GM12878 (cell line): ENCODE results near the gene NLRP10. TPM values are rescaled to one million over a fixed set of nuclear protein-coding genes. Genes with fewer than 3 reads are reported as not detected.

Experiments
- ATAC-seq: fragments of 200-7000 bp; cut with Tn5 transposase; 3 replicates; pipeline ENCODE4 v1.9.1; 2020; ENCODE audit warnings: mild to moderate bottlenecking, moderate library complexity
- BruUV-seq: library from RNA; stranded (reverse); fragments of 400-500 nt; replicated peaks from 2 replicates; lab custom pipeline; 2021; lab: Mats Ljungman, UMichigan
- CTCF ChIA-PET: fragments of 300-600 bp; sonication (Branson Sonifier 250); formaldehyde crosslinking; extraction: SDS; loops from one replicate; lab custom pipeline; 2021; ENCODE audit warnings: inconsistent platforms; lab: Yijun Ruan, JAX
- POLR2A ChIA-PET: fragments of 350-600 bp; formaldehyde crosslinking; extraction: SDS; loops from one replicate; lab custom pipeline; 2021; ENCODE audit warnings: inconsistent platforms; lab: Charles Lee
- RAD21 ChIA-PET: fragments of 300-600 bp; sonication (Branson Sonifier 250); formaldehyde crosslinking; loops from one replicate; lab custom pipeline; 2023; ENCODE audit warnings: antibody characterized with exemption; ENCODE audit not compliant: unreplicated experiment; lab: Charles Lee
- SMC1A ChIA-PET: fragments of 300-600 bp; sonication (Branson Sonifier 250); formaldehyde crosslinking; loops from one replicate; lab custom pipeline; 2023; ENCODE audit not compliant: unreplicated experiment, uncharacterized antibody; lab: Charles Lee
- DNase-seq: peaks from one replicate; pipeline ENCODE4 v3.0.0-alpha.2; 2011; ENCODE audit warnings: low read depth, low spot score
- FAIRE-seq: peaks from 3 replicates; lab custom pipeline; 2011; peaks lifted over from hg19 to GRCh38; lab: Jason Lieb, UNC
- H2AFZ ChIP-seq: 2 replicates; pipeline ENCODE4 v1.6.0; 2011; ENCODE audit warnings: low read depth, low read length, control low read depth; ENCODE audit not compliant: control insufficient read depth
- H3K27ac ChIP-seq: 2 replicates; pipeline ENCODE4 v1.5.1; 2011; ENCODE audit warnings: control low read depth; ENCODE audit not compliant: control insufficient read depth, insufficient read depth
- H3K27me3 ChIP-seq, 2 experiments: replicated peaks in 1 of 2; 2 replicates each; pipeline versions ENCODE4 v1.6.0 to v1.6.1; 2011; ENCODE audit warnings: low read length in 1 of 2; ENCODE audit not compliant: control insufficient read depth in 2 of 2, insufficient read depth in 2 of 2
- H3K36me3 ChIP-seq, 2 experiments: 2 replicates each; pipeline ENCODE4 v1.5.1; 2011; ENCODE audit warnings: low read length in 1 of 2; ENCODE audit not compliant: control insufficient read depth in 2 of 2, insufficient read depth in 2 of 2
- H3K4me1 ChIP-seq: 2 replicates; pipeline ENCODE4 v1.6.1; 2011; ENCODE audit warnings: mild to moderate bottlenecking, low read length, moderate library complexity, mixed read lengths; ENCODE audit not compliant: control insufficient read depth, insufficient read depth
- H3K4me2 ChIP-seq: 2 replicates; pipeline ENCODE4 v1.6.0; 2011; ENCODE audit warnings: control low read depth; ENCODE audit not compliant: control insufficient read depth, insufficient read depth
- H3K4me3 ChIP-seq: fragments of 200-600 bp; sonication (generic); 2 replicates; pipeline ENCODE4 v1.5.1; 2016
- H3K79me2 ChIP-seq: 2 replicates; pipeline ENCODE4 v1.6.0; 2011; ENCODE audit warnings: low read length; ENCODE audit not compliant: control insufficient read depth, insufficient read depth
- H3K9ac ChIP-seq: 2 replicates; pipeline ENCODE4 v1.8.0; 2011; ENCODE audit warnings: low read length, control low read depth, mixed read lengths; ENCODE audit not compliant: control insufficient read depth, insufficient read depth
- H3K9me3 ChIP-seq: replicated peaks from 3 replicates; pipeline ENCODE4 v1.5.1; 2011; ENCODE audit warnings: mild to moderate bottlenecking, low read length; ENCODE audit not compliant: control insufficient read depth, insufficient read depth
- H4K20me1 ChIP-seq: 2 replicates; pipeline ENCODE4 v1.6.0; 2011; ENCODE audit not compliant: control insufficient read depth, insufficient read depth
- CHD4 ChIP-seq: fragments of 200-600 bp; sonication (generic); IDR thresholded peaks from 2 replicates; pipeline ENCODE4 v1.6.1; 2016; ENCODE audit warnings: mild to moderate bottlenecking
- ELK1 ChIP-seq: IDR thresholded peaks from 2 replicates; pipeline ENCODE4 v1.6.1; 2012; ENCODE audit warnings: low read depth, low read length, improper control_type of control experiment
- IKZF1 ChIP-seq: fragments of 450-650 bp; conservative IDR thresholded peaks from 2 replicates; pipeline ENCODE4 v1.6.1; 2017; ENCODE audit warnings: antibody characterized with exemption, mild to moderate bottlenecking
- MTA2 ChIP-seq: fragments of 450-650 bp; IDR thresholded peaks from 2 replicates; pipeline ENCODE4 v1.6.1; 2016; ENCODE audit warnings: low read depth, mild to moderate bottlenecking, moderate library complexity
- POLR2A ChIP-seq: IDR thresholded peaks from 2 replicates; pipeline ENCODE4 v1.6.1; 2011; ENCODE audit warnings: low read depth, mild to moderate bottlenecking, low read length
- ZBTB33 ChIP-seq: fragments of 450-650 bp; IDR thresholded peaks from 2 replicates; pipeline ENCODE4 v1.6.1; 2017; ENCODE audit warnings: mild to moderate bottlenecking
- WGBS: methylation state at CpG from one replicate; pipeline ENCODE4 v1.1.6; 2016; ENCODE audit warnings: low lambda C conversion rate; ENCODE audit not compliant: insufficient replicate concordance, insufficient coverage; ENCODE audit errors: missing lambda C conversion rate; 5-methylcytosine and 5-hydroxymethylcytosine counted together
- in situ Hi-C: fragments of 300-500 bp; cut with MboI; formaldehyde crosslinking; loops from 9 replicates; pipeline ENCODE4 v1.14.3; 2018; ENCODE audit warnings: mixed read lengths
- intact Hi-C: fragments of 100-400 bp; cut with micrococcal nuclease; formaldehyde crosslinking; loops from one replicate; pipeline ENCODE4 v1.14.2; 2022; ENCODE audit not compliant: unreplicated experiment
- polyA plus RNA-seq, 11 experiments: library from polyadenylated mRNA; depleted of rRNA in 4 of 11; unstranded in 6 of 11; stranded (reverse) in 5 of 11; fragments of >200 nt; fragmentation: Nextera tagmentation in 4 of 11; fragmentation: Illumina TruSeq in 1 of 11; extraction: Ambion mirVana in 4 of 11; extraction: Trizol in 1 of 11; gene quantifications; 1 replicate in 1 of 11; 2 replicates in 10 of 11; pipeline versions ENCODE4 v1.2.1 to v1.2.3, GENCODE V29; 2011 to 2016; ENCODE audit warnings: inconsistent platforms in 2 of 11, missing spikeins in 2 of 11, low read depth in 1 of 11
- total RNA-seq, 4 experiments: library from RNA; depleted of rRNA in 3 of 4; stranded (reverse); fragments of >200 nt in 3 of 4; fragmentation: Illumina TruSeq in 1 of 4; extraction: Trizol in 1 of 4; gene quantifications; 2 replicates each; pipeline versions ENCODE4 v1.2.1 to v1.2.3, GENCODE V29; 2013 to 2021

The NLRP10 gene
- total and polyA plus RNA-seq, 10 of the 15 experiments (the other 5 are each of a cell fraction or from before 2014, with no cell fraction given): 0.04 TPM; not detected in 9

DNA sequence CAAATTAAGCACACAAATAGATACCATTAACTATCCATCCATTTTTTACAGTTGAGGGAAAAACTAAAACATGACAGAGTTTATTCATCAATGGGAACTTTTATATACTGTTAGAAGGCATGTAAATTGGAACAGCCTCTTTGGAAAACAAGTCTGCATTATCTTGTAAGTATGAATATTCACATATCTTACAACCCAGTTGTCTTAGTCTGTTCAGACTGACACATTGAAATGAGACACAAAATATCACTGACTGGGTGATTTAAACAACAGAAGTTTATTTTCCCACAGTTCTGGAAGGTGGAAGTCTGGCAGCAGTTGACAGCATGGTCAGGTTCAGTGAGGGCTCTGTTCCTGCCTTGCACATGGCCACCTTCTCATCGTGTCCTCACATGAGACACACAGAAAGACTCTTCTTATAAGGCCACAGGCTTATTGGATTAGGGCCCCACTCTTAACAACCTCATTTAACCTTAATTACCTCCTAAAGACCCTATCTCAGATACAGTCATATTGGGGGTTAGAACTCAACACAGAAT, 16.4 kb upstream of the NLRP10 start:
- SMC1A ChIA-PET: interaction anchor here (1.0 to 6.2 kb wide), 2 partner anchors 17 to 88 kb away, joined by 5 to 190 read pairs; partner anchors contain the start of gene NLRP10
- intact Hi-C loops: no loop called here
- Histone ChIP-seq H3K9ac (no peak overlapping the region), H3K36me3 (no peaks in the 10 kb centered on the region), H3K4me1 (no peaks in the 10 kb centered on the region), H3K27me3 (no peaks in the 10 kb centered on the region), H4K20me1 (no peaks in the 10 kb centered on the region), H3K4me2 (no peak overlapping the region), H3K79me2 (peaks cover 2% of the 10 kb centered on the region; the same call in 1 of the 2 replicates), H3K27ac (no peak overlapping the region), H3K9me3 (no peaks in the 10 kb centered on the region)
- WGBS: 73% methylated on average over 1 of the region's 1 CpG
- no peak for ATAC-seq
- CTCF ChIA-PET: interaction anchor here (6.2 kb wide), 1 partner anchor 88 kb away, joined by 271 read pairs; no protein-coding TSS in a partner anchor
- no TSS peak for BruUV-seq
- in situ Hi-C loops: no loop called here
- RAD21 ChIA-PET: interaction anchor here (7.2 kb wide), 1 partner anchor 88 kb away, joined by 161 read pairs; no protein-coding TSS in a partner anchor
- no peak for FAIRE-seq
- POLR2A ChIA-PET: no interaction called here
- no peak for DNase-seq
- no peak for TF ChIP-seq ELK1
- no peak for TF ChIP-seq ZBTB33
- no peak for TF ChIP-seq IKZF1
- no peak for TF ChIP-seq MTA2
- TF ChIP-seq CHD4: no peak
- TF ChIP-seq POLR2A: no peak
- TF ChIP-seq, all 136 proteins: peak for 0
- Histone ChIP-seq H2AFZ (no peak overlapping the region), H3K4me3 (no peak overlapping the region)
